ENCODE data around the gene NEURL1B.
"Not testable (repeated sequence)": the region's sequence is repeated elsewhere in the genome, so short reads cannot be mapped to it uniquely, and the experiment has no call there.

NEURL1B gene

DNA sequence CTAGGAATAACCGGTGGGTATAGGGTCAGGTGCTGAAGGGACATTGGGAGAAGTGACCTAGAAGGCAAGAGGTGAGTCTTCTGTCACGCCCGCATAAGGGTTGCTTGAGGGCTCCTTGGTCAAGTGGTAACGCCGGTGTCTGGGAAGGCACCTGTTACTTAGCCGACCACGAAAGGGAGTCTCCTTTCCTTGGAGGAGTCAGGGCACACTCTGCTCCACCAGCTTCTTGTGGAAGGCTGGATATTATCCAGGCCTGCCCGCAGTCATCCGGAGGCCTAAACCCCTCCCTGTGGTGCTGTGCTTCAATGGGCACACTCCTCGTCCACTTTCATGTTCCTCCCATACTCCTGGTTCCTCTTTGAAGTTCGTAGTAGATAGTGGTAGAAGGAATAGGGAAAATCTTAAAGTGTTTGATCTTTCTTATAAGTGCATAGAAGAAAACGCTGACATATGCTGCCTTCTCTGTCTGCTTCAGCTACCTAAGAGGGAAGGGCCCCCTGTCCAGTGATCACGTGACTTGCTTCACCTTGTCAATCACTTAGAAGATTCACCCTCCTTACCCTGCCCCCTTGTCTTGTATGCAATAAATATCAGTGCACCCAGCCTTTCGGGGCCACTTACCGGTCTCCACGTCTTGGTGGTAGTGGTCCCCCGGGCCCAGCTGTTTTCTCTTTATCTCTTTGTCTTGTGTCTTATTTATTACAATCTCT, 16.6 kb downstream of the NEURL1B start:
- not testable (repeated sequence) for DNase-seq (ENCODE audit: low spot score)

DNA sequence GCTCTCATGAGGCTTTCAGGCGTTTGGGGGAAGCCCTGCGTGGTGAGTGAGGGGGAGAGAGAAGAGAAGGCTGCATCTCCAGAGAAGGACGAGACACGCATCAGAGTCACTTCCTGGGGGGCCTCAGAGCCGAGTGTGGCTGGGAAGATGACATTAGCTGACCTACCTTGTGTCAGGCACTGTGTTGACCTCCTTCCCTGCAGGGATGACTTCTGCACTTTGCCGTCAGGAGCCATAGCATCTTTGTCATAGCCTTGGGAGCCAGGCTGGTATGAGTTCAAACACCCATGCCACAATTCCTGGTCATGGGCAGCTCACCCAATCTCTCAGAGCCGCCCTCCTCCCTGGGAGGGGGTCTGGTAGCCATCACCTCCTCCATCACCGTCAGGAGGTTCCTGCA, 17.3 kb downstream of the NEURL1B start:
- DNase-seq (ENCODE audit: low spot score) = no peak

DNA sequence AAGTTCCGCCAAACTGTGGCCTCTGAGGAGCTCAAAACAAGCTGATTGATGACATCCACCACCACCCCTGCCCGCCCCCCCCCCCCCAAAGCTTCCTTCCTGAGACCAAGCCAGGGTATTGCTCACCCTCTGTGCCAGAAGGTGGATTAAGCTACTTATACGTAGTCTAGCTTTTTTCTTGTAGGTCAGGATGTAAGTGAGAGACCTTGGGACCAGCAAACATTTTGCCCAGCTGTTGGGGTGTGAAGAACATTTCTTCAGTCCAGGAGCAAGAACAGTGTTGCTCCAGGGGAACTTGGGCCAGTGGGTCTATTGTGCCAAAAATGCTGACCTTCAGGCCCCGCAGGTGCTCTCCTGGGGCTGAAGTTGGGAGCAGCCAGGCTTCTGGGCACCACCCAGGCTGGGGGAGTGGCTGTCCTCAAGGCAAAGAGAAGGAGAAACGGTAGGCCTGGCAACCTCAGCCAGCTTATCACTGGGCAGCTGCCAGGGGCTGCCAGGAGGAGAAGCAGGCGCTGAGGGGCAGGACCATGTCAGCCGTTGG, 18.0 kb downstream of the NEURL1B start:
- DNase-seq (ENCODE audit: low spot score) = no peak

DNA sequence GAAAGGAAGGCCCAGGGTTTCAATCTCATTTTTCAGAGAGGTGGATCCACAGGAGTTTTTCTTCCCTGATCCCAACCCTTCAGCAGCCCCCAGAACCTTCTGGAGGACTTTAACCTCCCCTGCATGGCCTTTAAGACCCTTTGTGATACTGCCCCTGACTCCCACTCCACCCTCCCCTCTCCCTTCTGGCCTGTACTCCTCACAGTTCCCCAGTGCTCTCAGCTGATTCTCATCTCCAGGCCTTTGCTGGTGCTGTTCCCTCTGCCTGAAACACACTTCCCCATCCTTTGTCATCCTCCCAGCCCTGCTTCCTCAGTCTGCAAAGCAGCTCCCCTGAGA, 18.5 kb downstream of the NEURL1B start:
- no peak for DNase-seq (ENCODE audit: low spot score)

DNA sequence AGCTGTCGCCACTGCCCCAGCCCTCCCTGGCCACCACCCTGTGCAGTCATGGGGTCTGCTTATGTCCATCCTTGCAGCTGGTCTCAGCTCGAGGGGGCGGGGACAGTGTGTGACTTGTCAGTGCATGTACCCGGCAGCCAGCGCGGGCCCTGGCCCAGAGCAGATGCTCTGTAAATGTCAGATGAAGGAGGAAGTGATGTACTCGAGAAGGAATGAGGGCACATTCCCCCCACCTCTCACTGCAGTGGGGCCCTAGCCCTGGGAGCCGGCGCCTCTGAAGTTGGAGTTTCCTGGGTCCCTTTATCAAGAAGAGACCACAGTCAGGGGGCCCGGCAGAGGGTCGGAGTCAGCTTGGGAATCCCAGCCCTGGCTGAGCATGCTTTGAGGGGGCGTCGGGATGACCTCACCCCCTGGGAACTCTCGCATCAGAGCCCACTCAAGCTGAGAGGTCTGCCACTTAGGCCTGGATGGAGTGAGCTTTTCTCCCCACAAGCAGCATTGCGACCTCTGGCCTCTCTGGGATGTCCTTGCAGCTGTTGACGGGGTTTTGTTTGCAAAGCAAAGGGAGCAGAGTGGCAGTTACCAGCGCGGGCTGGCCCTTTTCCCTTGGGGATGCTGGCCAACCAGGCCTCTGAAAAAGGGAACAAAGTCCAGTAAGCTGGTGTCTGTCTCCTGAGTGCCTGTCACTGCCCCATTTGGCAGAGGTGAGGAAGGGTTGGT, 19.0 kb downstream of the NEURL1B start:
- DNase-seq (ENCODE audit: low spot score) = peak; percentile 55

DNA sequence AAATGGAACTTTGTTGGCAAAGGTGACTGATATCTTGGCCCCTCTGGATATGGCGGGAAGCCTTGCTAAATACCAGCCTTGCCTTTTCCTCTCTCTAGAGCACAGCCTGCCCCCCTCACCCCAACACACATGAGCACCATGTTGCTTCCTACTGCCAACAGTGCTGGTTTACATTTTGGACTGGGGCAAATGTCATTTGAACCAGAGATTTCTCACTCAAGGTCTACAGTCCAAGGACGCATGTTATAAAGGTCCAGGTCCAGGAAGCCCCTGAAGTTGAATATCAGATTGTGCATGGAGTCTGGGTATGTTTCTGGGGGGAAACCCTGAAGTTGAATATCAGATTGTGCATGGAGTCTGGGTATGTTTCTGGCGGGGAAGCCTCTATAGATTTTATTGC, 19.9 kb downstream of the NEURL1B start:
- DNase-seq (ENCODE audit: low spot score) = no peak

DNA sequence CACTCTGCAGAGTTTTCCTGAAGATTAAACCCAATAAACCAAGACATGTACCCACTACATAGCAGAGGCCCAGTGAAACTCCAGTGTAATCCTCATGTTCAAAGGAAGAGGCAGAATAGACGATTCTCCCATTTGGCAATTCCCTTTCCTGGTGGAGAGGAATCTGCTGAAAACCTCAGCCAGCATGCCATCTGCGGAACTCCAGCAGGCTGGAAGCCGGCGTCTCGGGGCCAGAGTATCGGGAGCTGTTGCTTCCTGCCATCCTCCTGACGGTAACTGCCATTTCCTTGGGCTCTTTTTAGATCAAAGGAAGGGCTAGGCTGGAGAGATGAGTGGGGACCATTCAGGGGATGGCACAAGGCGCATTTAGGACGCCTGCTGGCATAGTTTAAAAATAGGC, 20.5 kb downstream of the NEURL1B start:
- no peak for DNase-seq (ENCODE audit: low spot score)

DNA sequence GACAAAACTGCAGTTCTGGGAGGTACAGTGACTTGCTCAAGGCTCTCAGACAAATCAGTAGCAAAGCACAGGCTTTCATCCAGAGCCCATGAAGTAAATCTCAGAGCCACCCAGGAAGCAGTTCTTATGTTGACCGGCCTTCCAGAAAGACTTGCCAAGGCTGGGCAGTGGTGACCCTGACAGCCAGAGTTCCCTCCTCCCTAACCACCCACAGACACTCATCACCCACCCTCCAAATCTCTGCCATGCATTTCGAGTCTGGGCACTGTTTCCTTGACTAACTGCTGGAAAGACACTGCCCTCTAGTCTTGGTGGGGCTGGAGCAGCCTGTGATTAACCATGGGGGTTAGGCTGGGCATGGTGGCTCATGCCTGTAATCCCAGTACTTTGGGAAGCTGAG, 21.5 kb downstream of the NEURL1B start:
- no peak for DNase-seq (ENCODE audit: low spot score)

DNA sequence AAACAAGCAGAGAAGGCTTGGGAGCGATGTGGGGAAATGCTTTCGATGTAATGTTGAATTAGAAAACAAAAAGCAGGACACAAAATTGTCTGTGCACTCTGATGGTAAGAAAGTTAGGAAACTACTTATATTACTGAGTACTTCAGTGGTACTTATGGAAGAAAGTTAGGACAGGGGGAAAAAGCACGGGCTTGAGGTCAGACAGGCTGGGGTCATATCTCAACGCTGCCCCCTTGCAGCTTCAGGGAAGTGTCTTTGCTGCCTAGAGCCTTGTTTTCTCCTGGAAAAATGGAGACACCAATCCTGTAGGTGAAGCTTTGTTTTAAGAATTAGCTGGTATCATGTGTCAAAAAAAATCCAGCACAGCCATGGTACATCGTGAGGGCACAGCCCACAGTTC, 23.0 kb downstream of the NEURL1B start:
- no peak for DNase-seq (ENCODE audit: low spot score)

DNA sequence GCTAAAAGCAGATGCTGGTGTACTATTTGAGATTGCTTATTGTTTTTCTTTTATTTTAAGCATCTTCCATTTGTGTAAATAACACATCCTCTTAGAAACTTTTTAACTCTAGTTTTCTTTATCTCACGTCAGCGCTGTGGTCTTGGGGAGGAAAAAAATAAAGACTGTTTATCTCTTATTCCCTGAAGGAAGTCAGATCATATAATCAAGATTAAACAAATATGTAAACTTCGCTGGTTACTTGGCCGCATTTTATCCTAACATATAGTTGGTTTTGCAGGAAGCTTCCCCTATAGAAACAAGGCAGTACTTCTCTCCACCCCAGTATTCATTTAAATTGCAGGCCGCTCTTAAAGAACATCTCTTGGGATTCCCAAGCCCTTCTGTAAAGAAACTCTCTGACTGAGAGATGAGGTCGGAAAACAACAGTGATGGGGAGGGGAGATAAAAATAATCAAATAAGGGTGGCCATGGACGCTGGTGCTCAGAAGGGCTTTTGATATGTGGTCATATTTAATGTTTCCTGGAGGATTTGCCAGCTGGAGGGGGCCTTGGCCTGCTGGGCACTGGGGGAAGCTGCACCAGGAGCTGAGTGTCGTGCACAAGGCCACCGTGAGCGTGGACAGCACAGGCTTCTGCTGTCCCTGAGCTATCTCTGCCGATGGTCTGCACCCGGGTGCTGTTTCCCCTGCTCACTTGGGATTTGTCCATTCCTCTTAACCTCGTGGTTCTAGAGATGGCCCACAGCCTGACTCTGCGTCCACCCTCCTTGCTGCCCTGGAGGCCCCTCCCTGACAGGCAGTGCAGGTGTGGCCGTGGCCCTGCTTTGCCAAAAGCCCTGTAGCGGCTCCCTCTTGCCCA, 23.8 kb downstream of the NEURL1B start:
- DNase-seq (ENCODE audit: low spot score) = no peak

DNA sequence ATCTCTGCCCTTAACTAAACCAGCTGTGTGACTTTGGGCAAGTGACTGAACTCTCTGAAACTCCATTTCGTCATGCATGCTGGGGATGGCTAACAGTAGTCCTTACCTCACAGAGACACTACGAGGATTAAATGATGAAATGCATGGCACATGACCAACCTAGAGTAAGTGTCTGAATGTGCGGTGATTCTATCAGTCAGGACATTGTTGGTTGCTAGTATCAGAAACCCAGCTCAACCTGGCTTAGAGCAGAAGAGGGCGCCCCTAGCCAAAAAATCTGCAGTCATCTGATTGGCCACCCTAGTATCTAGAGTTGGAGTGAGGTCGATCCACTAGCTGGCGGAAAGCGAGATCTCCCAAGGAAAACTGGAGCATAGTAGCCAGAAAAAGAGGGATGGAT, 25.2 kb downstream of the NEURL1B start:
- DNase-seq (ENCODE audit: low spot score) = peak; percentile 51

DNA sequence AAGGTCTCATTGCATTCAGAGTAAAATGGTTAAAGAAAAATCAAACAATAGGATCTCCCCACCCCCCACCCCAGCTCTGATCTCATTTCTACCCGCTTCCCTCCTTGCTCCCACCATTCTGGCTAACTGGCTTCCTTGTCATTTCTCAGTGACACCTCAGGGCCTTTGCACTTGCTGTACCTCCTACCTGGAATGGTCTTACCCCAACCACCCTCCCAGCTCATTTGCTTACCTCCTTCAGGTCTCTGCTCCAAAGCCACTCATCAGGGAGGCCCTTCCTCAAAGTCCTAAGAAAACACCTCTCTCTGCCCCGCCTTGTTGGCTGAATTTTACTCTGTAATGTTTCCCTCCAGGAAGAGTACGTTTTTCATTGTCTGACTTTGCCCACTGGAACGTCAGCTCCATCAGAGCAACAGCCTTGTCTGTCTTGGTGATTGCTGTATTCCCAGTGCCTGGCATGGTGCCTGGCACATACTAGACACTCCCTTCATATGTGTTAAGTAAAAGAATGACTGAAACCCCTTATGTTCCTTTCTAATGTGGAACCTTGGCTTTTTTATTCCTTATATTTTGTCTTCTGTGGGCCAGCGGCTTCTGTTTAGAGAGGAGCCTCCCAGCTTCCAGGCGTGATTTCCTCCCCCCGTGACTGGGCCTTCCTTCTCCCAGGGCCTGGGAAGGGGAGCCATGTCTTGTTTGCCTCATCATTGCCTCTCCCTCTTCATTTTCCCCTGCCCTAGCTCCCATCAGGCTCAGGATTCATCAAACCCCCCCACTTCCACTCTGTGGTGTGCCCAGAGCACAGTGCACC, 26.9 kb downstream of the NEURL1B start:
- DNase-seq (ENCODE audit: low spot score) = no peak

DNA sequence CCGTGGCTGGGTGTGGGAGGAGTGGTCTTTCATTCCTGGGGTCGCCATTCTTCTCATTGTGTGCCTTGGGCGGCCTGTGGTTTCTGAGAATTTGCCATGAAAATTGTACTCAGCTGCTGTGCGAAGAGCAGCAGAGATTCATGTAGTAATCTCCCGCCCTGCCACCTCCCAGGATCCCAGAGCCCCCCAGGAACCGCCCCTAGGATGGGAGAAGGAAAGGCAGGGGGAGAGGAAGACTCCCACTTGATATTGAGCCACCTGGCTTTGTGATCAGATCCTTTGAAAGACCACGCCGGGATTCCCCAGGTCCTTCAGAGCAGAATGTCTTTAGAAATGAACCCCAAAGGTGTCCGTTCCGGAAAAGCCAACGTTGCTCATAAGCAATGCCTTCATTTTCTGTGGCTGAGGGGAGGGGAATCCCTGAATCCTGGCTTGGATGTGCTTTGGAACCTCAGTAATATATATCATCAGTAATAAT, 27.6 kb downstream of the NEURL1B start:
- no peak for DNase-seq (ENCODE audit: low spot score)

DNA sequence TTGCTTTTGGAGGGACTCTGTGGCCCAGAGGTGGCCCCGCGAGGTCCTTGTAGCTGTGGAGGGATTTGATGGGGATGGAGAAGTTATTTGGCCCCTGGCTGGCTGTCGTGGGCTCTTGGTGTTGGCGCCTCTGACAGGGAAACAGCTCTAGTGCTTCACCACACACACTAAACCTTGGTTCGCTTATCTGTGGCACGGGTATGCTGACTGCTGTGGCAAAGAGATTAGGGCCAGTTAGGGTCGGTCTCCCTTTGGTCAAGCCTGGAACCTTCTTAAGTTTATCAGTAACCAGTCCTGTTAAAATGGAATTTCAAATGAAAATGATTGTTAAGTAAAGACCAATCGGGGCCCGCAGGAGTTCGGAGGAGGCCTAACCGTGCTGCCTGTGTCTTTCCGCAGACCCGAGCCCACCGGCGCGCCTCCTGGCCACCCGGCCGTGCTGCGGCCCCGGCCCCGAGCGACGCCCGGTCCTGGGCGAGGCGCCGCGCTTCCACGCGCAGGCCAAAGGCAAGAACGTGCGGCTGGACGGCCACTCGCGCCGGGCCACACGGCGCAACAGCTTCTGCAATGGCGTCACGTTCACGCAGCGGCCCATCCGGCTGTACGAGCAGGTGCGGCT, 28.4 kb downstream of the NEURL1B start:
- DNase-seq (ENCODE audit: low spot score) = no peak

DNA sequence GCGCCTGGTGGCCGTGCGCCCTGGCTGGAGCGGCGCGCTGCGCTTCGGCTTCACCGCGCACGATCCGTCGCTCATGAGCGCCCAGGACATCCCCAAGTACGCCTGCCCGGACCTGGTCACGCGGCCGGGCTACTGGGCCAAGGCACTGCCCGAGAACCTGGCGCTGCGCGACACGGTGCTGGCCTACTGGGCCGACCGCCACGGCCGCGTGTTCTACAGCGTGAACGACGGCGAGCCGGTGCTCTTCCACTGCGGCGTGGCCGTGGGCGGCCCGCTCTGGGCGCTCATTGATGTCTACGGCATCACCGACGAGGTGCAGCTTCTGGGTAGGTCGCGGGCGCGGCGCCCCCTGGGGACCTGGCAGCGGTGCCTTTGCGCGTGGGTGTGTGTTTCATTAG, 28.9 kb downstream of the NEURL1B start:
- DNase-seq (ENCODE audit: low spot score) = no peak

DNA sequence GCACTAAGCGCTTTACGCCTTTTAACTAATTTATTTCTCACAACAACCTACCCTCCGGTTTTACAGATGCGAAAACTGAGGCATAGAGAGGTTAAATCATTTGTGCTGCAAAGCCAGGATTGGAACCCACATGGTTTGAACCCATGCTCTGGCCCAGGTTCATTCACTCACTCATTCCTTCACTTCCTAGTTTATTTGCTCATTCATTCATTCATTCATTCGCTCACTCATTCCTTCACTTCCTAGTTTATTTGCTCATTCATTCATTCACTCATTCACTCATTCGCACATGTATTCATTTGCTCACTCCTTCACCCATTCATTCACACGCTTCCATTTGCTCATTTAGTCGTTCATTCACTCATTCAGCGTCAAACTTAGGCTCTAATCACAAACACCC, 29.4 kb downstream of the NEURL1B start:
- DNase-seq (ENCODE audit: low spot score) = no peak

DNA sequence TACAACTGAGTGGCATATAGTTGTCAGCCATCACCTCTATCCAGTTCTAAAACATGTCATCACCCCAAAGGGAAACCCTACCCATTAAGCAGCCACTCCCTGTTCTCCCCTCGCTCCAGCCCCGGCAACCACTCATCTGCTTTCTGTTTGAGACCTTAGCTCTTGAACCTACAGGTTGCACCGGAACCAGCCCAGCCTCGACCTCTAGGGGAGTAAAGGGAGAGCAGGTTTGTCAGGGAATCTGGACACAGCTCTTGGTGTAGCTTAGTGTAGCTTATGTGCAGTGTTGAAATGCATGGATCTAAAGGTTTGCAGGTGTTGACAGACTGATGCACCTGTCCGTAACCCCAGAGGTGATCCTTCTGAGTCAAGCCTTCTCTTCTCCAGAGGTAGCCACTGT, 30.0 kb downstream of the NEURL1B start:
- no peak for DNase-seq (ENCODE audit: low spot score)

DNA sequence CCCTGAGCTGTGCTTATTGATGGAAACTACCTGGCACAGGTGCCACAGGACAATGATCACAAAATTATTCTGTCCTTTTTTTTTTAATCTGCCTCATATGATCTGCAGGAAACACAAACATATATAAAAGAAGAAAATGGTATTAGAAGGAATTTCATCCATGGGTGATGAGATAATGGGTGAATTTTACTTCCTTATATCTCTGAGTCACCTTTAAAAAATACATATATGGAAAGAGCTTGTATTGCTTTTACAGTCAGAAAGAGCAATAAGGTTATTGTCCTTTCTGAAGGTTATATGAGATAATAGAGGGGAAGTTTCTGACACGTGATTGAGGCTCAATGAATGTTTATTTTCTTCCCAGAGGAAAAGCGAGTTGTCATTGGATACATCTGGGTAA, 31.6 kb downstream of the NEURL1B start:
- no peak for DNase-seq (ENCODE audit: low spot score)

DNA sequence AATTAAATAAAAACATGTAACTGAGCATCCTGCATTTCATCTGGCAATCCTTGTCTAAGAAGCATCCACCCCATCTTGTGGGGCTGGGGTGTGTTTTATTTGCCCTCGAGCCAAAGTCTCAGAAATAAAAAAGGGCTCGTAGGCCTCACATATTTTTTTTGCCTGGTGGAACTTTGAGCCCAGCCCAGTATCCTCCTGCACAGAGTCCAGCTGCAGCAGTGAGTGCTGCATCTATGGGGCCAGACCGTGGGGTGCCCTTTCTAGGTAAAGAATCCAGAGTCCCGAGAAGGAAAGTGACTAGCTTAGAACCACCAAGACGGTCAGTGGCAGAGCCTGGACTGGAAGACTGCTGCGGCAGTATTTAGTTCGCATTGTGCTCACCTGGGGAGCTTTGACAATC, 33.1 kb downstream of the NEURL1B start:
- no peak for DNase-seq (ENCODE audit: low spot score)

DNA sequence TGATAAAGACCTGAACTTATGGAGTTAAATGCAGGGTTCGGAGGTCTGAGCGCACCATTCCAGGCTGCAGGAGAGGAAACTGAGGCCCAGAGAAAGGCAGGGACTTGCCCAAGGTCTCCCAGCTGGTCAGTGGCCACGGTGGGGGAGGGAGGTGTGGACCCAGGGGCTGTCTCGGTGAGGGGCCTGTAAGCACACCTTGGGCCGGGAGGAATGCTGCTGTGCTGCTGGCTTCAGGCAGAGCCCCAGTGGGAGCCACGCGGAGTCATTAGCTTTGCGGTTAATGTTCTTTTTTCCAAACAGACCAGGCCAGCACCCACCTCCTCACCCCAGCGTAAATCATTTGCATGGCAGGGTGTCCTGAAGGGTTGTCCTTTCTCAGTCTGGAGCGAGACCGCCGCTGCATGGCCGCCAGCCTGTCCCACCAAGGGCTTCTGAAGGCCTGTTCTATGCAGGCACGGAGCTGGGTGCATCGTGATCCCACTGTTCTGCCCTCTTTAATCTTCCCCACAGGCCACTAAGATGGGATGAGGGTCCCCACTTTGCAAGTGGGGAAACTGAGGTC, 35.9 kb downstream of the NEURL1B start:
- no peak for DNase-seq (ENCODE audit: low spot score)

DNA sequence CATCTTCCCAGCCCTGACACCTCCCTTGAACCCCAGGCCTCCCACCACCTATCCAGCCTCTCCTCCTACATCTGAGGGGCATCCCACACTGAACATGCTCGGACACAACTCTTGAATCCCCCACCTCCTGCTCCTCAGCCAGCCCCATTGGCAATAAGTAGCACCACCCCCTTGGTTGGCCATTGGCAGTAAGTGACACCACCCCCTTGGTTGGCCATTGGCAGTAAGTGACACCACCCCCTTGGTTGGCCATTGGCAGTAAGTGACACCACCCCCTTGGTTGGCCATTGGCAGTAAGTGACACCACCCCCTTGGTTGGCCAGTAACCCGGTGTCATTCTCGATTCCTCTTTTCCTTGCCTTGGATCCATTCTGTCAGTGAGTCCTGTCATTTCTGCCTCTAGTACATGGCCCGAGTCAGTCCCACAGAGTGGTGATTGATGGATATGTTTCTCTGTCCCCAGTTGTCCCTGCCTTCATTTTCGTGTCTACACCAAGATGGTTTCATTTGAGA, 37.4 kb downstream of the NEURL1B start:
- DNase-seq (ENCODE audit: low spot score) = not testable (repeated sequence)
